ENCODE data around the gene PTPRJ. TPM values are rescaled to one million over a fixed set of nuclear protein-coding genes. Genes with fewer than 3 reads are reported as not detected.

The PTPRJ gene
- total and polyA plus RNA-seq, 2 donors (not counting 3 experiments of a cell fraction or from before 2014, with no cell fraction given) = 3.1 to 7.7 TPM

- FAIRE-seq (no peak), DNase-seq (ENCODE audit: low read depth, low spot score) (no peak)
- no TSS peak for BruUV-seq (replicated peaks)
- Histone ChIP-seq H4K20me1 (replicated peaks; ENCODE audit: control insufficient read depth, extremely low read depth, insufficient read depth, low read length) (no peaks in the 10 kb centered on the region), H3K9ac (replicated peaks; ENCODE audit: extremely low read depth, insufficient read depth, low read length) (no peak overlapping the region), H3K4me2 (ENCODE audit: insufficient read depth, low read length) (no peak overlapping the region), H3K79me2 (ENCODE audit: control insufficient read depth, insufficient read depth, low read length) (no peaks in the 10 kb centered on the region), H3K36me3 (ENCODE audit: control insufficient read depth in 2 of 2, extremely low read depth in 1 of 2, insufficient read depth in 2 of 2, low read length in 2 of 2) (no peaks in the 10 kb centered on the region), H3K27me3 (ENCODE audit: control insufficient read depth in 2 of 2, insufficient read depth in 2 of 2, low read length in 2 of 2) (no peaks in the 10 kb centered on the region), H3K27ac (ENCODE audit: insufficient read depth, low read depth, low read length) (no peak overlapping the region), H3K4me1 (ENCODE audit: control insufficient read depth, extremely low read depth, insufficient read depth, low read length) (no peaks in the 10 kb centered on the region), H3K4me3 (replicated peaks in 1 of 3; ENCODE audit: insufficient read depth in 1 of 3, low read depth in 1 of 3, low read length in 3 of 3) (no peak overlapping the region), H3K9me3 (replicated peaks; ENCODE audit: control insufficient read depth, insufficient read depth, low read length) (no peaks in the 10 kb centered on the region), H2AFZ (ENCODE audit: low read depth, low read length) (no peak overlapping the region), H3K9me1 (replicated peaks; ENCODE audit: control insufficient read depth, extremely low read depth, insufficient read depth, low read length) (no peaks in the 10 kb centered on the region)
- ChIA-PET CTCF (no interaction called here), POLR2A (no interaction called here)
- no peak for TF ChIP-seq EZH2 (IDR thresholded peaks at IDR 0.05; ENCODE audit: borderline replicate concordance, low read depth, low read length, severe bottlenecking)
- TF ChIP-seq CTCF (IDR thresholded peaks at IDR 0.05; ENCODE audit: extremely low read depth in 1 of 2, insufficient read depth in 1 of 2, low read depth in 1 of 2, low read length in 2 of 2) = no peak
- no peak for TF ChIP-seq MAX (IDR thresholded peaks at IDR 0.05; ENCODE audit: insufficient read depth, insufficient read length)
- TF ChIP-seq FOS (IDR thresholded peaks at IDR 0.05; ENCODE audit: borderline replicate concordance, insufficient read depth, low read length) = no peak
- dilution Hi-C loops (cut with MboI; ENCODE audit: extremely low pct_ligation_motif_present, low sequenced_read_pairs) (no loop called here), intact Hi-C loops (cut with micrococcal nuclease) (no loop called here)
These were observed 61.7 kb downstream of the PTPRJ start for GRCh38 chr11:48041877-48042695.

All from endothelial cell of umbilical vein (primary cell).